HG02981 (cell line): ENCODE data around the gene TINCR.
"Not testable (repeated sequence)": the region's sequence is repeated elsewhere in the genome, so short reads cannot be mapped to it uniquely, and the experiment has no call there.

Experiments used
- ATAC-seq: cut with Tn5 transposase; IDR thresholded peaks from one replicate; pipeline ENCODE4 v1.9.1; 2021; ENCODE audit warnings: mild to moderate bottlenecking, moderate library complexity; ENCODE audit not compliant: unreplicated experiment

TINCR gene

DNA sequence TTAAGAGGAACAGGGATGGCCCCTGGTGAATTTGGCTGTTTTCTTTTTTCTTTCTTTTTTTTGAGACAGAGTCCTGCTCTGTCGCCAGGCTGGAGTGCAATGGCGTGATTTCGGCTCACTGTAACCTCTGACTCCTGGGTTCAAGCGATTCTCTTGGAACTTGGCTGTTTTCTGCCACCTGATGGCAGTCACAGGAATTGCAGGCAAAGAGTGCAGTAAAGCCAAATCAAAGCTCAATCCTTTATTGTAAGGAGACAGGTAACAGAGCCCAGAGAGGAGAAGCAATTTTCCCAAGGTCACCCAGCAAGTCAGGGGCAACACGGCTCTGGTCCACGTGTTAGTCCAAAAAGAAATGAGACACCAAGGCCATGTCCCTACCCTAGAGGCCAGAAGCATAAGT, 6.2 kb downstream of the TINCR start:
- ATAC-seq, result no peak

GRCh38 chr19:5560156-5560555, 7.6 kb downstream of the TINCR start:
- no peak for ATAC-seq

- ATAC-seq, result no peak
These were observed 8.0 kb downstream of the TINCR start for GRCh38 chr19:5559804-5560133.

GRCh38 chr19:5558101-5558621, 9.6 kb downstream of the TINCR start:
- ATAC-seq, result no peak

- ATAC-seq, result no peak
These were observed 10.1 kb downstream of the TINCR start for GRCh38 chr19:5557691-5558090.

GRCh38 chr19:5554828-5555227, 12.9 kb downstream of the TINCR start:
- no peak for ATAC-seq

- ATAC-seq, result no peak
These were observed 13.9 kb downstream of the TINCR start for GRCh38 chr19:5553892-5554291.

DNA sequence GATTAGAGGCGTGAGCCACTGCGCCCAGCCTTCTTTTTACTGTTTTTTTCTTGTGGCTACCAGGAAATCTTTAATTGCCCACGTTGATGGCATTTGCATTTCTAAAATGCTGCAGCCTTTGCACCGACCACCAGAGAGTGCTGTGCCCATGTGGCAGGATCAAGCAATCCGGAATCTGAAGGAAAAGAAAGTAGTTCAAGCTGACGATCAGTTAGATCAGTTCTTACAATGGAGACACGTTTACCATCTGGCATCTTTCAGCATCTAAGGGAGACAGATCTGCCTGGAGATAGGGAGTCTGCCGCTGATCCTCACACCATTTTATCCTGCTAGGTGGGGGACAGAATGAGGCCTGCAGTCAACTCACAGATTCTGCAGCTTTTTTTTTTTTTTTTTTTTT, 19.9 kb downstream of the TINCR start:
- no peak for ATAC-seq

- ATAC-seq, result no peak
These were observed 21.8 kb downstream of the TINCR start for GRCh38 chr19:5545984-5546383.

GRCh38 chr19:5545051-5545450, 22.7 kb downstream of the TINCR start:
- ATAC-seq, result no peak

DNA sequence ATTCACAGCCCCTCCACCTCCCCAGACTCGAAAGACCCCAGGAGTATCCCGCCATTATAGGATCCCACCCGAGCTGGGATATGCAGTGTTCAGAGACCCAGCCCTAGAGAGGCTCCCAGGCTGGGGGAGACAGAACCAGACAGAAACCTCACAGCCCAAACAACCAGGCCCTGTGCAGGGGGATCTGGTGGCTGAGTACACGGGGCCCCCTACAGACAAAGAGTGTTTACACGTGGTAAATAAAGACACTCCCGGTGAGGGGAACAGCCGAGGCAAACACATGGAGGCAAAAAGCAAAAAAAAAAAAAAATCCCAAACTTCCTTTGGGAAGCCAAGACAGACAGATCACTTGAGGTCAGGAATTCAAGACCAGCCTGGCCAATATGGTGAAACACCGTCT, 25.1 kb downstream of the TINCR start:
- ATAC-seq, result no peak

DNA sequence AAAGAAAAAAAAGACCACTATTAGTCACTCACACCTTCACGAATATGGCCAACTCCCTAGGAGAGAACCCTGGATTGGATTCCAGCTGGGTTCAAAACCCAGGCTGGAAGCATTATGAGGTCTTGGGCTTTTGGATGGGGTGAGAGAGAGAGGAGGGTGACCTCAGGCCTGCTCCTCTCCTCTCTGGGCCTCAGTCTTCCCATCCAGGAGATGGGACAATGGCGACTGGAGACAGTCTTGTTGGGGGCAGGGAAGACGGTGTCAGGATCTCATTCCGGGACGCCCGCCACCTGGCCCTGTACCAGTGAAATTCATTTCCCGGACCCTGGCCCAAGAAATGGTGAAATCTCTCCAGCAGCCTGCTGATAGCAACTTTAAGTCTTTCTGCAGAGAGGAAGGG, 26.3 kb downstream of the TINCR start:
- no peak for ATAC-seq

- ATAC-seq, result no peak
These were observed 27.5 kb downstream of the TINCR start for GRCh38 chr19:5540208-5540607.

GRCh38 chr19:5537870-5538269, 29.9 kb downstream of the TINCR start:
- ATAC-seq, result no peak

- not testable (repeated sequence) for ATAC-seq
These were observed 30.7 kb downstream of the TINCR start for GRCh38 chr19:5536982-5537579.

DNA sequence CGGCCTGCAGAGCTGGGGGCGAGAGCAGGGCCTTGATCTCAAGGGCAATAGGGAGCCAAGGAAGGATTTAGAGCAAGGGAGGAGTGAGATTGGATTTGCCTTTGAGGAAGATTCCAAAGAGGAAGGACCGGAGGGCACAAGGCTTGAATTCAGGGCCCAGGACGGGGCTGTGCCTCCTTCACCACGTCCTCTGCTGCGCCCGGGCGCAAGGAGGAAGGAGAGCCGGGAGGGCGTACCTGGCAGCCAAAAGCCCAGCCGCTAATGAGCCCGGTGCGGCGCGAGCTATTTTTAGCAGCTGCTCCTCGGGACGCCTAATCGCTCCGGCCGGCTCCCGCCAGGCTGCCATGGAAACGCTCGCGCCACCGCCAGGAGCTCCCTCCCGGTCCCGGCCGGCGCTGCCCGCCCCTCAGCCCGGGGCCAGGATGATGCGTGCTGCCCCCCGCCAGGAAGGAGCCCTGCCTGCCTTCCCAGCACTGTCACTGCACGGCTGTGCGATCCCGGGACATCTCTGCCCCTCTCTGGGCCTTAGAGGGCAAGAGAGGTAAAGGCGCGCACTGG, 31.3 kb downstream of the TINCR start:
- ATAC-seq, result no peak

DNA sequence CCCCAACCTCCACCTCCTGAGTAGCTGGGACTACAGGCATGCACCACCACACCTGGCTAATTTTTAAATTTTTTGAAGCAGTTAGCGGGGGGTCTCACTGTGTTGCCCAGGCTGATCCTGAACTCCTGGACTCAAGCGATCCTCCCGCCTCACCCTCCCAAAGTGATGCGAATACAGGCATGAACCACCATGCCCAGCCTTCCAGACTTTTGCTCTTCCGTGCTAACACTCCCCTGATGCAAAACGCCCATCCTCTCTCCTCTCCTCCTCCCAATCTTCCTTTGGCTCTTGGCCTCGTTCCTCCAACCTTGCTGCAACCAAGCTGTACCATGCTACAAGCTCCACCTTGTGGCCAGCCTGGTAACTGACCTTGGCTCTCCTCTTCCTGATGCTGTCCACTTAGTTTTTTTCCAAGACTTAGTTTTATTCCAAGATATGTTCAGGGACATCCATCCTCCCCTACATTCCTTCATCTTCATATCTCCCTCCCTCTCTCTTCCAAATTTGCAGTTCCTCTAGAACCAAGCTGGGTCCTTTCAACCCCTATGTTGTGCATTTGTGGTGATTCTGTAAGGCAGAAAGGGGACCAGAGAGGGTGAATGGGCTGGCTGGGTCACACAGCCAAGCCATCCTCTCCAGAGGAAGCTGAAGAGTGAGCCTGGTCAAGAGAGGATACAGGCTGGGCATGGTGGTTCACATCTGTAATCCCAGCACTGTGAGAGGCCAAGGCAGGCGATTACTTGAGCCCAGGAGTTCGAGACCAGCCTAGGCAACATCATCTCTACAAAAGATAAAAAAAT, 32.8 kb downstream of the TINCR start:
- ATAC-seq, result no peak

- ATAC-seq, result no peak
These were observed 34.5 kb downstream of the TINCR start for GRCh38 chr19:5533257-5533656.

- ATAC-seq, result no peak
These were observed 37.1 kb downstream of the TINCR start for GRCh38 chr19:5530701-5531100.

GRCh38 chr19:5526691-5527090, 41.1 kb downstream of the TINCR start:
- ATAC-seq, result no peak

GRCh38 chr19:5524081-5524480, 43.7 kb downstream of the TINCR start:
- no peak for ATAC-seq

GRCh38 chr19:5522106-5522505, 45.6 kb downstream of the TINCR start:
- no peak for ATAC-seq
